ENCODE results near the gene RRBP1. TPM values are rescaled to one million over a fixed set of nuclear protein-coding genes. Genes with fewer than 3 reads are reported as not detected.

RRBP1 gene
- total and polyA plus RNA-seq, 4 donors = 53.2 to 89.2 (median 56.7) TPM

DNA sequence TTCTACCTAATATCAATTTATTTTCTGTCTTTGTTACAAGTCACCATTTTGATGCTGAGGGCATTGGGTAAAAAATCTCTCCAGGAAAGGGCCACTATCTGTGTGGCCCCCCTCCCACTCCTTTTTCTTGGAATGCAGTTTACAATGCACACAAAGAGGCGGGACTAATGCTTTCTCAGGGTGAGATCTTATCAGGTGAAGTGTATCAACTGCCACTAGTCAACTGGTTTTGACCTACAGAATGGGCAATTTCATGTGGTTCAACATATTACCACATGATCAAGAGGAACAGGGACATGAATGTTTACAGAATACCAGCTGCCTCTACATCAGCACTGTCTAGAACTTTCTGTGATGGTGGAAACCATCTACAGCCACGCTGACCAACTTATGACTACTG lies 3.7 kb downstream of the RRBP1 start:
- Histone ChIP-seq H3K27ac (ENCODE audit: low read depth, low read length) (no peak overlapping the region), H3K36me3 (ENCODE audit: control insufficient read depth, insufficient read depth, low read length) (peaks cover 7% of the 10 kb centered on the region), H3K27me3 (ENCODE audit: control insufficient read depth, insufficient read depth, low read length) (no peaks in the 10 kb centered on the region), H3K4me3 (ENCODE audit: low read depth, low read length) (no peak overlapping the region), H3K4me1 (ENCODE audit: control insufficient read depth, insufficient read depth, low read length) (peaks cover 18% of the 10 kb centered on the region), H3K9me3 (ENCODE audit: control insufficient read depth, insufficient read depth, low read length) (no peaks in the 10 kb centered on the region)
- WGBS (ENCODE audit: insufficient coverage) = no CpG with 5 or more reads among the region's 2 CpGs
- DNase-seq (ENCODE audit: low read depth in 4 of 6, low spot score in 6 of 6) = no peak

- no peak overlapping the region for H3K27ac ChIP-seq (ENCODE audit: low read depth, low read length)
- H3K36me3 ChIP-seq (ENCODE audit: control insufficient read depth, insufficient read depth, low read length) = peaks cover 7% of the 10 kb centered on the region
- no peaks in the 10 kb centered on the region for H3K27me3 ChIP-seq (ENCODE audit: control insufficient read depth, insufficient read depth, low read length)
- H3K9me3 ChIP-seq (ENCODE audit: control insufficient read depth, insufficient read depth, low read length) = no peaks in the 10 kb centered on the region
- no peak overlapping the region for H3K4me3 ChIP-seq (ENCODE audit: low read depth, low read length)
- no peak for DNase-seq (ENCODE audit: low read depth in 4 of 6, low spot score in 6 of 6)
- H3K4me1 ChIP-seq (ENCODE audit: control insufficient read depth, insufficient read depth, low read length) = peaks cover 13% of the 10 kb centered on the region
- no CpG with 5 or more reads among the region's 2 CpGs for WGBS (ENCODE audit: insufficient coverage)
Observed at GRCh38 chr20:17676942-17677341, 5.1 kb downstream of the RRBP1 start.

- Histone ChIP-seq H3K4me1 (ENCODE audit: control insufficient read depth, insufficient read depth, low read length) (peaks cover 13% of the 10 kb centered on the region), H3K4me3 (ENCODE audit: low read depth, low read length) (no peak overlapping the region), H3K27me3 (ENCODE audit: control insufficient read depth, insufficient read depth, low read length) (no peaks in the 10 kb centered on the region), H3K27ac (ENCODE audit: low read depth, low read length) (no peak overlapping the region), H3K9me3 (ENCODE audit: control insufficient read depth, insufficient read depth, low read length) (no peaks in the 10 kb centered on the region), H3K36me3 (ENCODE audit: control insufficient read depth, insufficient read depth, low read length) (peaks cover 7% of the 10 kb centered on the region)
- no peak for DNase-seq (ENCODE audit: low read depth in 4 of 6, low spot score in 6 of 6)
- 100% methylated on average over 1 of the region's 4 CpGs for WGBS (ENCODE audit: insufficient coverage)
Observed at GRCh38 chr20:17676378-17676759, 5.7 kb downstream of the RRBP1 start.

DNA sequence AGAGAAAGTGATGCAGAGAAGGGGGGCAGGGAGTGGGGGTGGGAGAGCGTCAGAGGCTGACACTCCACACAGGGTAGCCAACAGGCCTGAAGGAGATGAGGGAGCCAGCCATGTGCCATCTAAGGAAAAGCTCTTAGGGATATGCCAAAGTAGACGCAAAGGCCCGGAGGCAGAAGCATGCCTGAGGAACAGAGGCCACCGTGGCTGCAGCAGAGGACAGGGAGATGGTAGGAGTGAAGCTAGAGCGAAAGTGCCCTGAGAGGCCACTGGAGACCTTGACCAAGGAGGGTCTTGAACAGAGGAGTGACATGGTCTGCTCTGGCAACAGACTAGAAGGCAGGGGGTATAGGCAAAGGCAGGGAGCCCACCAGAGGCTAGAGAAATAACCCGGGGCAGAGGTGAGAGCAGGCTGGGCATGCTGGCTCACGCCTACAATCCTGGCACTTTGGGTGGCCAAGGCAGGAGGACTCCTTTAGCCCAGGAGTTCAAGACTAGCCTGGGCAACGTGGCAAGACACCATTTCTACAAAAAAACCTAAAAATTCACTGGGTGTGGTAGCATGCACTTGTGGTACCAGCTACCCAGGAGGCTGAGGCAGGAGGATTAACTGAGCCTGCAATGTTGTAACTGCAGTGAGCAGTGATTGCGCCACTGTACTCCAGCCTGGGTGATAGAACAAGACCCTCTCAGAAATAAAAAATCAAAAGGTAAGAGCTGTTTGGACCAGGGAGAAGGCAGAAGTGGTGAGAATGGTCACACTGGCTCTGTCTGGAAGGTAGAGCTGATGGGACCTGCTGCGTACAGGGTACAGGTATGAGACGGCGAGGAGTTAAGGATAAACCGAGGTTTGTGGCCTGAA lies 6.3 kb downstream of the RRBP1 start:
- H3K36me3 ChIP-seq (ENCODE audit: control insufficient read depth, insufficient read depth, low read length) = peaks cover 7% of the 10 kb centered on the region
- 93% methylated on average over 11 of the region's 13 CpGs for WGBS (ENCODE audit: insufficient coverage)

GRCh38 chr20:17674722-17675518 lies 7.1 kb downstream of the RRBP1 start:
- H3K4me3 ChIP-seq (ENCODE audit: low read depth, low read length) = no peak overlapping the region
- no peaks in the 10 kb centered on the region for H3K27me3 ChIP-seq (ENCODE audit: control insufficient read depth, insufficient read depth, low read length)
- peaks cover 3% of the 10 kb centered on the region for H3K4me1 ChIP-seq (ENCODE audit: control insufficient read depth, insufficient read depth, low read length)
- DNase-seq (ENCODE audit: low read depth in 4 of 6, low spot score in 6 of 6) = peak in 1 of 6 donors; percentile 33
- H3K36me3 ChIP-seq (ENCODE audit: control insufficient read depth, insufficient read depth, low read length) = peaks cover 7% of the 10 kb centered on the region
- H3K9me3 ChIP-seq (ENCODE audit: control insufficient read depth, insufficient read depth, low read length) = no peaks in the 10 kb centered on the region
- 79% methylated on average over 5 of the region's 9 CpGs for WGBS (ENCODE audit: insufficient coverage)
- no peak overlapping the region for H3K27ac ChIP-seq (ENCODE audit: low read depth, low read length)

More for the DNA sequence above, 6.3 kb downstream of the RRBP1 start:
- DNase-seq (ENCODE audit: low read depth in 4 of 6, low spot score in 6 of 6) = no peak
- Histone ChIP-seq H3K9me3 (ENCODE audit: control insufficient read depth, insufficient read depth, low read length) (no peaks in the 10 kb centered on the region), H3K27ac (ENCODE audit: low read depth, low read length) (no peak overlapping the region), H3K4me1 (ENCODE audit: control insufficient read depth, insufficient read depth, low read length) (peaks cover 12% of the 10 kb centered on the region), H3K4me3 (ENCODE audit: low read depth, low read length) (no peak overlapping the region), H3K27me3 (ENCODE audit: control insufficient read depth, insufficient read depth, low read length) (no peaks in the 10 kb centered on the region)

DNA sequence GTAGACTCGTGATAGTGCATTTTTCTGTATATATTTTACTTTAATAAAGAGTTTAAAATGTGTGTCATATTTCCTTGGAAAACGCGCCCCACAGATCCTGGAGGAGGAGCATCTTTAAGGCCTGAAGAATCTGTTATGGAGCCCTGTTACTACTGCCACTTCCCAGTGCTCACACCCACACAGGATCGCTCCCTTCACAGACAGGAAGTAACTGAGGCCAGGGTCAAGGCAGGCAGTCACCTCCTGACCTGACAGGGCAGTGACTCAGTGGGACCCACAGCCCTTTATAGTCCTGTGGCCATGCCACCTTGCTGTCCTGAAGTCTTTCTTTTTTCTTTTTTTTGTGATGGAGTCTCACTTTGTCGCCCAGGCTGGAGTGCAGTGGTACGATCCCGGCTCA lies 9.0 kb downstream of the RRBP1 start:
- no peaks in the 10 kb centered on the region for H3K4me1 ChIP-seq (ENCODE audit: control insufficient read depth, insufficient read depth, low read length)
- no peaks in the 10 kb centered on the region for H3K27me3 ChIP-seq (ENCODE audit: control insufficient read depth, insufficient read depth, low read length)
- peaks cover 4% of the 10 kb centered on the region for H3K36me3 ChIP-seq (ENCODE audit: control insufficient read depth, insufficient read depth, low read length)
- WGBS (ENCODE audit: insufficient coverage) = 100% methylated on average over 4 of the region's 7 CpGs
- no peak overlapping the region for H3K27ac ChIP-seq (ENCODE audit: low read depth, low read length)
- DNase-seq (ENCODE audit: low read depth in 4 of 6, low spot score in 6 of 6) = no peak
- no peak overlapping the region for H3K4me3 ChIP-seq (ENCODE audit: low read depth, low read length)
- no peaks in the 10 kb centered on the region for H3K9me3 ChIP-seq (ENCODE audit: control insufficient read depth, insufficient read depth, low read length)

GRCh38 chr20:17671565-17671964 lies 10.5 kb downstream of the RRBP1 start:
- Histone ChIP-seq H3K4me3 (ENCODE audit: low read depth, low read length) (no peak overlapping the region), H3K27me3 (ENCODE audit: control insufficient read depth, insufficient read depth, low read length) (no peaks in the 10 kb centered on the region), H3K27ac (ENCODE audit: low read depth, low read length) (no peak overlapping the region), H3K36me3 (ENCODE audit: control insufficient read depth, insufficient read depth, low read length) (peaks cover 4% of the 10 kb centered on the region), H3K4me1 (ENCODE audit: control insufficient read depth, insufficient read depth, low read length) (no peaks in the 10 kb centered on the region), H3K9me3 (ENCODE audit: control insufficient read depth, insufficient read depth, low read length) (no peaks in the 10 kb centered on the region)
- no peak for DNase-seq (ENCODE audit: low read depth in 4 of 6, low spot score in 6 of 6)
- 69% methylated on average over 4 of the region's 4 CpGs for WGBS (ENCODE audit: insufficient coverage)

DNA sequence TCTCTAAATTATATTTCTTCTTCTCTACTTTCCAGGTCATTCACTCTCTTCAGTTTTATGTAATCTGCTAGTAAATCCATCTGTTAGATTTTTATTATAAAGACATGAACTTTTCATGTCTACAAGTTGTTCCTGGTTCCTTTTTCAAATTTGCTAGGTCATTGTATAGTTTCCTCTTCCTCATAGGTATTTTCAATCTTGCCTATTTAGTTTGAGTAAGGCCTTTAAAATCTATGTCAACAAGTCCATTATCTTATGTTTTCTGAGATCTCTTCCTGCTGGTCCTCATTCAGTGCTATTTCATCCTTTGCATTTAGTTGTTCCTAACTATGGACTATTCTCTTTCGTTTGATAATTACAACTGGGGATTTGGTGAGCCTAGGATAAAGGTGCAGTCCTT lies 11.0 kb downstream of the RRBP1 start:
- H3K4me1 ChIP-seq (ENCODE audit: control insufficient read depth, insufficient read depth, low read length) = no peaks in the 10 kb centered on the region
- no CpG with 5 or more reads among the region's 1 CpG for WGBS (ENCODE audit: insufficient coverage)
- H3K27ac ChIP-seq (ENCODE audit: low read depth, low read length) = no peak overlapping the region
- H3K9me3 ChIP-seq (ENCODE audit: control insufficient read depth, insufficient read depth, low read length) = no peaks in the 10 kb centered on the region
- peaks cover 3% of the 10 kb centered on the region for H3K36me3 ChIP-seq (ENCODE audit: control insufficient read depth, insufficient read depth, low read length)
- no peak for DNase-seq (ENCODE audit: low read depth in 4 of 6, low spot score in 6 of 6)
- H3K4me3 ChIP-seq (ENCODE audit: low read depth, low read length) = no peak overlapping the region
- H3K27me3 ChIP-seq (ENCODE audit: control insufficient read depth, insufficient read depth, low read length) = no peaks in the 10 kb centered on the region

- 93% methylated on average over 5 of the region's 12 CpGs for WGBS (ENCODE audit: insufficient coverage)
- no peaks in the 10 kb centered on the region for H3K27me3 ChIP-seq (ENCODE audit: control insufficient read depth, insufficient read depth, low read length)
- no peak for DNase-seq (ENCODE audit: low read depth in 4 of 6, low spot score in 6 of 6)
- no peak overlapping the region for H3K27ac ChIP-seq (ENCODE audit: low read depth, low read length)
- no peaks in the 10 kb centered on the region for H3K9me3 ChIP-seq (ENCODE audit: control insufficient read depth, insufficient read depth, low read length)
- H3K4me1 ChIP-seq (ENCODE audit: control insufficient read depth, insufficient read depth, low read length) = no peaks in the 10 kb centered on the region
- no peaks in the 10 kb centered on the region for H3K36me3 ChIP-seq (ENCODE audit: control insufficient read depth, insufficient read depth, low read length)
- no peak overlapping the region for H3K4me3 ChIP-seq (ENCODE audit: low read depth, low read length)
Observed at GRCh38 chr20:17669306-17669931, 12.6 kb downstream of the RRBP1 start.

All from spinal cord (tissue), 10 donors.